PC-9 (cell line): ENCODE data around the gene NHSL1. TPM values are rescaled to one million over a fixed set of nuclear protein-coding genes. Genes with fewer than 3 reads are reported as not detected.

Source experiments
- BruUV-seq: library from RNA; stranded (reverse); fragments of 400-500 nt; replicated peaks from 2 replicates; lab custom pipeline; 2021; lab: Mats Ljungman, UMichigan
- CTCF ChIA-PET: fragments of 300-600 bp; sonication (Branson Sonifier 250); formaldehyde crosslinking; loops from one replicate; lab custom pipeline; 2022; ENCODE audit warnings: antibody characterized with exemption; lab: Charles Lee
- POLR2A ChIA-PET: fragments of 300-600 bp; sonication (Branson Sonifier 250); formaldehyde crosslinking; loops from one replicate; lab custom pipeline; 2022; ENCODE audit warnings: antibody characterized with exemption; ENCODE audit not compliant: unreplicated experiment; lab: Charles Lee
- DNase-seq, 2 experiments: peaks; one replicate each; pipeline versions ENCODE4 v3.0.0 to v3.0.0-alpha.2; 2015 to 2022; ENCODE audit warnings: mixed read lengths in 1 of 2
- H2AFZ ChIP-seq: fragments of 200-600 bp; sonication (generic); 2 replicates; pipeline ENCODE4 v1.8.1; 2017; ENCODE audit warnings: antibody characterized with exemption
- H3F3A ChIP-seq: fragments of 200-600 bp; sonication (generic); 2 replicates; pipeline ENCODE4 v1.8.1; 2017; ENCODE audit warnings: antibody characterized with exemption, mild to moderate bottlenecking, low read depth; ENCODE audit not compliant: insufficient read depth
- H3K27ac ChIP-seq: fragments of 200-600 bp; sonication (generic); 2 replicates; pipeline ENCODE4 v1.6.1; 2016; ENCODE audit warnings: mixed run types
- H3K27me3 ChIP-seq: fragments of 200-600 bp; sonication (generic); 2 replicates; pipeline ENCODE4 v1.6.1; 2016; ENCODE audit warnings: low read depth, mixed run types; ENCODE audit not compliant: insufficient read depth
- H3K36me3 ChIP-seq: fragments of 200-600 bp; sonication (generic); 2 replicates; pipeline ENCODE4 v1.6.1; 2016; ENCODE audit warnings: low read depth, mixed run types
- H3K4me1 ChIP-seq: fragments of 200-600 bp; sonication (generic); replicated peaks from 2 replicates; pipeline ENCODE4 v1.6.1; 2016; ENCODE audit warnings: mixed run types; ENCODE audit not compliant: insufficient read depth
- H3K4me2 ChIP-seq: fragments of 200-600 bp; sonication (generic); 2 replicates; pipeline ENCODE4 v1.6.1; 2017; ENCODE audit warnings: mixed run types
- H3K4me3 ChIP-seq: fragments of 200-600 bp; sonication (generic); 2 replicates; pipeline ENCODE4 v1.6.1; 2016; ENCODE audit warnings: mixed run types
- H3K79me2 ChIP-seq: fragments of 200-600 bp; sonication (generic); 2 replicates; pipeline ENCODE4 v1.6.1; 2017; ENCODE audit warnings: low read depth, mixed run types
- H3K9me2 ChIP-seq: fragments of 200-600 bp; sonication (generic); 2 replicates; pipeline ENCODE4 v1.8.1; 2017; ENCODE audit warnings: mild to moderate bottlenecking; ENCODE audit not compliant: insufficient read depth
- H3K9me3 ChIP-seq: fragments of 200-600 bp; sonication (generic); 2 replicates; pipeline ENCODE4 v1.8.1; 2016; ENCODE audit warnings: low read depth; ENCODE audit not compliant: insufficient read depth
- H4K20me1 ChIP-seq: fragments of 200-600 bp; sonication (generic); 2 replicates; pipeline ENCODE4 v1.8.1; 2017; ENCODE audit not compliant: insufficient read depth
- EZH2 ChIP-seq: fragments of 200-600 bp; sonication (generic); IDR thresholded peaks from 2 replicates; pipeline ENCODE4 v1.8.0; 2017; ENCODE audit warnings: antibody characterized with exemption, low read depth
- intact Hi-C: fragments of 100-400 bp; cut with micrococcal nuclease; formaldehyde crosslinking; loops from one replicate; pipeline ENCODE4 v1.10.0; 2022; ENCODE audit not compliant: unreplicated experiment
- total RNA-seq: library from RNA; stranded (reverse); gene quantifications from 2 replicates; pipeline ENCODE4 v1.2.3, GENCODE V29; 2021
- TF ChIP-seq, protein P1 (sequence below): fragments of 200-600 bp; sonication (generic); conservative IDR thresholded peaks from 2 replicates; pipeline ENCODE4 v1.6.1; 2017; ENCODE audit warnings: mixed run types, antibody characterized with exemption, mild to moderate bottlenecking, moderate library complexity

Gene NHSL1
- total RNA-seq, 1 experiment from 2014 or later = 17.5 TPM

DNA sequence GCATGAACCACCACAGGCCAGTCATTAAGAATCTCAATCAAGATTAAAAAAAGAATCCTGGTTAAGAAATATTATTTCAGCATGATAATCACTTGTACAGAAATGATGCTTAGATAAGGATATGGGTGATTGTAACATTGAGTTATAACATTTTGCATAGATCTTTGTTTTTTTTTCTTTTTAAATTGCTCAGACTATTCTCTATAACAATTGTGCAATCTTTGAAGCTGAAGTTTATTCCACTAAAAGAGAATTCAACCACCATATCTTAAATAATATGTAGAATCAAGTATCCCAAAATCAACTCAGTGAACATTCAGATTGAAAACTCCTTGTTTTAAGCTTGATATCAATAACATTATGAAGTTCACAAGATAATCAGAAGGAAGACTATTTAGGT is 122.3 kb downstream of the NHSL1 start:
- Histone ChIP-seq H3K4me1 (peaks cover 12% of the 10 kb centered on the region), H3K27me3 (no peaks in the 10 kb centered on the region), H4K20me1 (no peaks in the 10 kb centered on the region), H3K4me3 (no peak overlapping the region), H3K36me3 (no peaks in the 10 kb centered on the region), H2AFZ (no peak overlapping the region), H3K27ac (no peak overlapping the region), H3F3A (no peaks in the 10 kb centered on the region; the same call in 1 of the 2 replicates), H3K9me3 (no peaks in the 10 kb centered on the region), H3K4me2 (no peak overlapping the region), H3K9me2 (no peaks in the 10 kb centered on the region; the same call in 1 of the 2 replicates), H3K79me2 (no peaks in the 10 kb centered on the region)
- ChIA-PET CTCF (no interaction called here), POLR2A (no interaction called here)
- intact Hi-C loops = no loop called here
- DNase-seq = peak in 1 of 2 experiments; percentile 19
- no peak for TF ChIP-seq EZH2
- TF ChIP-seq, protein P1, sequence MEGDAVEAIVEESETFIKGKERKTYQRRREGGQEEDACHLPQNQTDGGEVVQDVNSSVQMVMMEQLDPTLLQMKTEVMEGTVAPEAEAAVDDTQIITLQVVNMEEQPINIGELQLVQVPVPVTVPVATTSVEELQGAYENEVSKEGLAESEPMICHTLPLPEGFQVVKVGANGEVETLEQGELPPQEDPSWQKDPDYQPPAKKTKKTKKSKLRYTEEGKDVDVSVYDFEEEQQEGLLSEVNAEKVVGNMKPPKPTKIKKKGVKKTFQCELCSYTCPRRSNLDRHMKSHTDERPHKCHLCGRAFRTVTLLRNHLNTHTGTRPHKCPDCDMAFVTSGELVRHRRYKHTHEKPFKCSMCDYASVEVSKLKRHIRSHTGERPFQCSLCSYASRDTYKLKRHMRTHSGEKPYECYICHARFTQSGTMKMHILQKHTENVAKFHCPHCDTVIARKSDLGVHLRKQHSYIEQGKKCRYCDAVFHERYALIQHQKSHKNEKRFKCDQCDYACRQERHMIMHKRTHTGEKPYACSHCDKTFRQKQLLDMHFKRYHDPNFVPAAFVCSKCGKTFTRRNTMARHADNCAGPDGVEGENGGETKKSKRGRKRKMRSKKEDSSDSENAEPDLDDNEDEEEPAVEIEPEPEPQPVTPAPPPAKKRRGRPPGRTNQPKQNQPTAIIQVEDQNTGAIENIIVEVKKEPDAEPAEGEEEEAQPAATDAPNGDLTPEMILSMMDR = no peak
- BruUV-seq = no TSS peak

DNA sequence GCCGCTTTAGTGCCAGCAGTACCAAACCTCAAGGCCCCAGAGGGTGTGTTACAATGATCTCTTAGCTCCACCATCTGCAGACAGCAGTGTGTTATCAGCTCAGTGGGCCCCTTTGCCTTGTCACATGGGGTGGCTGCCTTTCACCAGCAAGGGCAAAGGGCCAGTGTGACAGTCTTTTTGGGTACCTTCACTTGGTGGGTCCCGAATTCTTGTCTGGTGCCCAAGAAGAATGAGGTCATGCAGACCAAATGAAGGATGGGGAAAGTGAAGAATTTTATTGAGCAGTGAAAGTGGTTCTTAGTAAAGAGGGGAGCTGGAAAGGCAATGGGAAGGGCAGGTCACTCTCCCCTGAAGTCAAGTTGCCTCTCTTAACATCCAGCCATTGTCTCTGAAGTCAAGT is 124.5 kb downstream of the NHSL1 start:
- Histone ChIP-seq H3K27me3 (no peaks in the 10 kb centered on the region), H3K4me1 (peaks cover 29% of the 10 kb centered on the region), H3F3A (no peaks in the 10 kb centered on the region), H4K20me1 (no peaks in the 10 kb centered on the region), H3K4me2 (no peak overlapping the region), H3K36me3 (no peaks in the 10 kb centered on the region), H3K4me3 (no peak overlapping the region), H3K27ac (no peak overlapping the region), H3K9me3 (no peaks in the 10 kb centered on the region), H3K79me2 (no peaks in the 10 kb centered on the region), H3K9me2 (no peaks in the 10 kb centered on the region; the same call in 1 of the 2 replicates), H2AFZ (no peak overlapping the region)
- BruUV-seq = no TSS peak
- intact Hi-C loops = no loop called here
- TF ChIP-seq EZH2 = no peak
- TF ChIP-seq, protein P1 = no peak
- POLR2A ChIA-PET = no interaction called here
- CTCF ChIA-PET = no interaction called here
- DNase-seq = no peak

DNA sequence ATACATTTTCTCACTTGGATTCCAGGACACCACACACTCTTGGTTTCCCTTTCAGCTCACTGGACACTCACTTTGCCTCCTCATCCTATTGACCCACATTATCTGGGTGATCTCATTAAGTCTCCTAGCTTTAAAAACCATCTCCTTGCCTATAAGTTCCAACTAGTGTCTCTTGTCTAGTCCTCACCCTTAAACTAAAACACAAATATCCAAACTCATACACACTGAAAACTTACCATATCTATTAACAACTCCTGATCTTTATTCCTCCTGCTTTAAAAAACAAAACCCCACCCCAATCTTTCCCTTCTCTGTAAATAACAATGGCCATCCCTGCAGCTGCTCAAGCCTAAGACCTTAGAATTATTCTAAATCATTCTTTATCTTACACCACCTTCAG is 125.1 kb downstream of the NHSL1 start:
- Histone ChIP-seq H3K4me2 (no peak overlapping the region), H3K79me2 (no peaks in the 10 kb centered on the region), H4K20me1 (no peaks in the 10 kb centered on the region), H3K4me1 (peaks cover 29% of the 10 kb centered on the region), H3K9me2 (no peaks in the 10 kb centered on the region; the same call in 1 of the 2 replicates), H3F3A (no peaks in the 10 kb centered on the region), H2AFZ (no peak overlapping the region), H3K9me3 (no peaks in the 10 kb centered on the region), H3K27me3 (no peaks in the 10 kb centered on the region), H3K4me3 (no peak overlapping the region), H3K36me3 (no peaks in the 10 kb centered on the region), H3K27ac (no peak overlapping the region)
- CTCF ChIA-PET = no interaction called here
- DNase-seq = no peak
- BruUV-seq = no TSS peak
- POLR2A ChIA-PET = no interaction called here
- intact Hi-C loops = no loop called here
- TF ChIP-seq EZH2 = no peak
- TF ChIP-seq, protein P1 = no peak
